HG03280 (cell line): ENCODE measurements around the gene POTEF.
"Not testable (repeated sequence)": the region's sequence is repeated elsewhere in the genome, so short reads cannot be mapped to it uniquely, and the experiment has no call there.

ENCODE experiments used
- ATAC-seq: cut with Tn5 transposase; IDR thresholded peaks from one replicate; pipeline ENCODE4 v1.9.1; 2021; ENCODE audit warnings: mild to moderate bottlenecking, moderate library complexity; ENCODE audit not compliant: unreplicated experiment

The POTEF gene

GRCh38 chr2:130153721-130154422 is 24.9 kb upstream of the POTEF start:
- ATAC-seq, result not testable (repeated sequence)

- ATAC-seq, result no peak
These were observed 24.0 kb upstream of the POTEF start for GRCh38 chr2:130152816-130153595.

- ATAC-seq, result not testable (repeated sequence)
These were observed 23.3 kb upstream of the POTEF start for GRCh38 chr2:130152136-130152815.

- ATAC-seq, result not testable (repeated sequence)
These were observed 22.1 kb upstream of the POTEF start for GRCh38 chr2:130151145-130151512.

- no peak for ATAC-seq
These were observed 21.4 kb upstream of the POTEF start for GRCh38 chr2:130150181-130151144.

GRCh38 chr2:130148515-130148914 is 19.5 kb upstream of the POTEF start:
- not testable (repeated sequence) for ATAC-seq

GRCh38 chr2:130145006-130145414 is 16.0 kb upstream of the POTEF start, which contains the start of gene CCDC74B:
TSS of gene CCDC74B (minus strand) at chr2:130145112. CDS start at chr2:130144996, 116 bp downstream.
- peak; percentile 91 for ATAC-seq

GRCh38 chr2:130143266-130144039 is 14.4 kb upstream of the POTEF start:
- ATAC-seq, result not testable (repeated sequence)

GRCh38 chr2:130142396-130143265 is 13.6 kb upstream of the POTEF start:
- ATAC-seq, result not testable (repeated sequence)

GRCh38 chr2:130141645-130142370 is 12.8 kb upstream of the POTEF start:
- not testable (repeated sequence) for ATAC-seq

- not testable (repeated sequence) for ATAC-seq
These were observed 12.0 kb upstream of the POTEF start for GRCh38 chr2:130141002-130141401.

GRCh38 chr2:130140516-130140915 is 11.5 kb upstream of the POTEF start:
- not testable (repeated sequence) for ATAC-seq

- ATAC-seq, result not testable (repeated sequence)
These were observed 10.6 kb upstream of the POTEF start for GRCh38 chr2:130139331-130140280.

GRCh38 chr2:130138841-130139251 is 9.8 kb upstream of the POTEF start:
- ATAC-seq, result not testable (repeated sequence)

- not testable (repeated sequence) for ATAC-seq
These were observed 9.3 kb upstream of the POTEF start for GRCh38 chr2:130138326-130138725.

- not testable (repeated sequence) for ATAC-seq
These were observed 8.1 kb upstream of the POTEF start for GRCh38 chr2:130137118-130137517.

GRCh38 chr2:130136546-130136945 is 7.5 kb upstream of the POTEF start:
- ATAC-seq, result not testable (repeated sequence)
